HFFc6 (cell line): ENCODE results near the gene ADH5. TPM values are rescaled to one million over a fixed set of nuclear protein-coding genes. Genes with fewer than 3 reads are reported as not detected.
"Not testable (repeated sequence)": the region's sequence is repeated elsewhere in the genome, so short reads cannot be mapped to it uniquely, and the experiment has no call there.

Experiments
- DNase-seq: peaks from one replicate; pipeline ENCODE4 v3.0.0-alpha.2; 2018
- H3K27ac Mint-ChIP-seq: 2 replicates; pipeline ENCODE4 v1.8.0; 2020; ENCODE audit warnings: mild to moderate bottlenecking, mixed read lengths
- H3K27me3 Mint-ChIP-seq: 2 replicates; pipeline ENCODE4 v1.8.0; 2021; ENCODE audit warnings: mild to moderate bottlenecking, moderate library complexity, mixed read lengths; ENCODE audit not compliant: insufficient read depth
- H3K36me3 Mint-ChIP-seq: 2 replicates; pipeline ENCODE4 v1.8.0; 2021; ENCODE audit warnings: low read depth, mixed read lengths
- H3K4me1 Mint-ChIP-seq: 2 replicates; pipeline ENCODE4 v1.8.0; 2020; ENCODE audit warnings: low read depth, mixed read lengths
- H3K4me3 Mint-ChIP-seq: 2 replicates; pipeline ENCODE4 v1.8.0; 2020; ENCODE audit warnings: mild to moderate bottlenecking, moderate library complexity, mixed read lengths
- H3K9me3 Mint-ChIP-seq: 2 replicates; pipeline ENCODE4 v1.8.0; 2020; ENCODE audit warnings: mild to moderate bottlenecking, mixed read lengths
- total RNA-seq, 6 experiments: library from RNA; stranded (reverse); fragmentation: NEBNext Ultra II Directional; extraction: Animal tissue kit (Norgen Biotek cat#: 25700); gene quantifications; 2 replicates in 1 of 6; 3 replicates in 5 of 6; pipeline ENCODE4 v1.2.3, GENCODE V29; 2021
- TF ChIP-seq, protein P1 (sequence below): fragments of 200-600 bp; sonication (generic); IDR thresholded peaks from 2 replicates; pipeline ENCODE4 v1.5.0; 2021; ENCODE audit warnings: antibody characterized with exemption, mild to moderate bottlenecking

The ADH5 gene
- total RNA-seq, 6 experiments from 2014 or later = 193 to 211 (median 205) TPM

DNA sequence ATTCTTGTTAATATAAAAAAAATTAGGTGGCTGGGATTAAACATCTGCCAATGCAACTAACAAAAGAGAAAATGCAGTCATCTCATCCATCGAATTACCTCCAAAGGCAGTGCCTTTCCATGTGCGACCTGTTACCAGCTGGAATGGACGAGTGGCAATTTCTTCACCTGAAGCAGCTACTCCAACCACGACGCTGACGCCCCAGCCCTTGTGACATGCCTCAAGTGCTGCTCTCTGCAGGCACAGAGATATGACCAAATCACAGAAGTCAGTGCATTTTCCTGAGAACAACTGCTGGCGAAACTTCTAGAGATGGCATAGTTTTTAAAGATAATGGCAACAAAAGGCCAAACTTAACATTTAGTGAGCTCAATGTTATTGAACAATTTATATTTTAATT is 13.8 kb downstream of the ADH5 start:
- Mint-ChIP-seq H3K9me3 (no peaks in the 10 kb centered on the region), H3K4me1 (peaks cover 7% of the 10 kb centered on the region; the same call in 1 of the 2 replicates), H3K27me3 (peaks cover 2% of the 10 kb centered on the region; the same call in 1 of the 2 replicates), H3K36me3 (peaks cover 34% of the 10 kb centered on the region), H3K4me3 (no peak overlapping the region), H3K27ac (no peak overlapping the region)
- DNase-seq = no peak
- TF ChIP-seq, protein P1, sequence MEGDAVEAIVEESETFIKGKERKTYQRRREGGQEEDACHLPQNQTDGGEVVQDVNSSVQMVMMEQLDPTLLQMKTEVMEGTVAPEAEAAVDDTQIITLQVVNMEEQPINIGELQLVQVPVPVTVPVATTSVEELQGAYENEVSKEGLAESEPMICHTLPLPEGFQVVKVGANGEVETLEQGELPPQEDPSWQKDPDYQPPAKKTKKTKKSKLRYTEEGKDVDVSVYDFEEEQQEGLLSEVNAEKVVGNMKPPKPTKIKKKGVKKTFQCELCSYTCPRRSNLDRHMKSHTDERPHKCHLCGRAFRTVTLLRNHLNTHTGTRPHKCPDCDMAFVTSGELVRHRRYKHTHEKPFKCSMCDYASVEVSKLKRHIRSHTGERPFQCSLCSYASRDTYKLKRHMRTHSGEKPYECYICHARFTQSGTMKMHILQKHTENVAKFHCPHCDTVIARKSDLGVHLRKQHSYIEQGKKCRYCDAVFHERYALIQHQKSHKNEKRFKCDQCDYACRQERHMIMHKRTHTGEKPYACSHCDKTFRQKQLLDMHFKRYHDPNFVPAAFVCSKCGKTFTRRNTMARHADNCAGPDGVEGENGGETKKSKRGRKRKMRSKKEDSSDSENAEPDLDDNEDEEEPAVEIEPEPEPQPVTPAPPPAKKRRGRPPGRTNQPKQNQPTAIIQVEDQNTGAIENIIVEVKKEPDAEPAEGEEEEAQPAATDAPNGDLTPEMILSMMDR = no peak

DNA sequence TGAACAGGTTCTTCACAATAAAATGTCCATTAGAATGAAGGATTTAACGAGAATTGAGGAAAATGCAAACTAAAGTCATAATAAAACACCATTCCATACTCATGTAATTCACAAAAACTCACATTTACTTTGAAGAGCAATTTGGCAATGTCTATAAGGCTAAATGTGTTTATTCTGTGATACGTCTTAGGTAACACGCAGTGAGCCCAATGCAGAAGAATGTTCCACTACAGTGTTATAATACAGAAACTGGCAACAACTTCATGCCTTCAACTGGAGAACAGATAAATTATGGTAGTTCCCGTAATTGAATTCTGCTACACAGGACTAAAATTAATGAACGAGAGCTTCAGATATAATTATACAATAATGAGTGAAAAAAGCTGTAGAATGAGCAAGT is 17.4 kb downstream of the ADH5 start:
- Mint-ChIP-seq H3K9me3 (no peaks in the 10 kb centered on the region), H3K4me3 (no peak overlapping the region), H3K27ac (no peak overlapping the region), H3K4me1 (no peaks in the 10 kb centered on the region), H3K36me3 (peaks cover 34% of the 10 kb centered on the region), H3K27me3 (peaks cover 2% of the 10 kb centered on the region; the same call in 1 of the 2 replicates)
- no peak for DNase-seq
- TF ChIP-seq, protein P1 = no peak

DNA sequence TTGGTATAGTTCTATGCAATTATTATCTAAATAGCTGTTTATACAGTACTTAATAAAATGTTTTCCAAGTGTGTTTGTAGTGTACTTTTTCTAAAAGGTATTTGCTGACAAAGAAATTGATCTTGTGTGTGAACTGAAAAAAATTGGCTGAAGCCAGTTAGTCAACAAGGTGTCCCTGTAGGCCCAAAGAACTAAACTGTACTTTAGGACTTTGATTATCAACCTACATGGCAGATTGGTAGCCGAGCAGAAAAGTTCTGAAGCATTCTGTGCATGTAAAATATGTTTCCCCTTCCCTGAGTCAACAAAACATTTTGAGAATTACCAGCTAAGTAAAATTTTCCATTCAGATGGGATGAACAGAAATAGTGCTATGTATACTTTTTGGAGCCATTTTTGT is 21.0 kb downstream of the ADH5 start:
- no peak for DNase-seq
- peaks cover 43% of the 10 kb centered on the region for H3K36me3 Mint-ChIP-seq
- H3K4me1 Mint-ChIP-seq = peaks cover 5% of the 10 kb centered on the region
- TF ChIP-seq, protein P1 = no peak
- H3K9me3 Mint-ChIP-seq = no peaks in the 10 kb centered on the region
- H3K4me3 Mint-ChIP-seq = no peak overlapping the region
- peaks cover 2% of the 10 kb centered on the region; the same call in 1 of the 2 replicates for H3K27me3 Mint-ChIP-seq
- H3K27ac Mint-ChIP-seq = no peak overlapping the region

DNA sequence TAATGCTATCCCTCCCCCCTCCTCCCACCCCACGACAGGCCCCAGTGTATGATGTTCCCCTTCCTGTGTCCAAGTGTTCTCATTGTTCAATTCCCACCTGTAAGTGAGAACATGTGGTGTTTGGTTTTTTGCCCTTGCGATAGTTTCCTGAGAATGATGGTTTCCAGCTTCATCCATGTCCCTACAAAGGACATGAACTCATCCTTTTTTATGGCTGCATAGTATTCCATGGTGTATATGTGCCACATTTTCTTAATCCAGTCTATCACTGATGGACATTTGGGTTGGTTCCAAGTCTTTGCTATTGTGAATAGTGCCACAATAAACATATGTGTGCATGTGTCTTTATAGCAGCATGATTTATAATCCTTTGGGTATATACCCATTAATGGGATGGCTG is 23.1 kb downstream of the ADH5 start:
- H3K27me3 Mint-ChIP-seq, DNase-seq, H3K27ac Mint-ChIP-seq, H3K4me3 Mint-ChIP-seq, H3K9me3 Mint-ChIP-seq: not testable (repeated sequence)
- peaks cover 26% of the 10 kb centered on the region for H3K4me1 Mint-ChIP-seq
- peaks cover 56% of the 10 kb centered on the region for H3K36me3 Mint-ChIP-seq

DNA sequence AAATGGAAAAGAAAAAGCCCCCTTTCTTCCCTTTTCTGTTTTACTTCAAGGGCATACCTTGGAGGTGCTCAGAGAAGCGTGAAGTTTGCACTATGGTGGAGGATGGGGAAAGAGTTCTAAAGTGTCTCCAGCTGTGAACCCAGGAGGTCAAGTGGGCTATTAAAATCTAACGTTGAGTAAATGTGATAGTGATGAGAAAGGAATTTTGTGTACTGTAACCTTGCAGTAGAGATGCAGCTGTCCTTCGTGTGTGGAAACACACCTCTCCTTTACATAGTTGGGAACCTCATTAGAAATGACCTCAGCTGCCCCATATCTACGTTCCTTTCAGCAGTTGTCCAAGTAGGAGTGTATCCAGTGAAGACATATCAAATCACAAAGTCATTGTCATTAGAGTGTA is 26.5 kb downstream of the ADH5 start:
- peaks cover 72% of the 10 kb centered on the region for H3K36me3 Mint-ChIP-seq
- DNase-seq = no peak
- TF ChIP-seq, protein P1 = no peak

DNA sequence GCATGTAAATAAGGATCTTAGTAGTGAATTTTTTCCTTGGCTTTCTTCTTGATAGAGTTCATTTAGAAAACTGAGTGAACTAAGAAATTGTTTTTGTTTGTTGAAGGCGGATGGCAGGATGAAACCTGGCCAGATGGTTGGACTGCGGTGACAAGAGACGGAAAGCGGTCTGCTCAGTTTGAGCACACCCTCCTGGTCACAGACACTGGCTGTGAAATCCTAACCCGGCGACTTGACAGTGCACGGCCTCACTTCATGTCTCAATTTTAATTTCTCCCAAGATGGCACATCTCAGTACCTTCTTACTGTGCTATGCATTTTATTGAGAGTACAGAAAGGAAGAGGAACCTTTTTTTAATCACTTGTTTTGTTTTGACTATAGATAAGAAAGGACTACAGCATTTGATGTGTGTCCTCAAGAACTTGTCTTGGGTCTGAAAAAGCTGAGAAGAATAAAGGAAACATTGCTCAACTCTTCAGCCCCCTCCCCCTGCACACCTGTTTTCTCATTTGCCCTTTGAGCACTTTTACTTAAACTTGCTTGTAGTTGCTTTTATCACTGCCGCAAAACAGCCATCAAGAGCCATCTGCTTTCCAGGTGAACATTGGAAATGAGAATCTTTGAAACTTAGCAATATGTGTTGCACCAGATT is 27.4 kb downstream of the ADH5 start:
- Mint-ChIP-seq H3K4me1 (peaks cover 61% of the 10 kb centered on the region), H3K27me3 (no peaks in the 10 kb centered on the region), H3K9me3 (no peaks in the 10 kb centered on the region), H3K4me3 (peak overlapping the region; percentile 20; the same call in 1 of the 2 replicates), H3K36me3 (peaks cover 66% of the 10 kb centered on the region), H3K27ac (peak overlapping the region; percentile 91)
- TF ChIP-seq, protein P1 = no peak
- no peak for DNase-seq

More for the DNA sequence above, 26.5 kb downstream of the ADH5 start:
- H3K27ac Mint-ChIP-seq = peak overlapping the region; percentile 58
- H3K9me3 Mint-ChIP-seq = no peaks in the 10 kb centered on the region
- H3K27me3 Mint-ChIP-seq = no peaks in the 10 kb centered on the region
- peaks cover 58% of the 10 kb centered on the region for H3K4me1 Mint-ChIP-seq
- no peak overlapping the region for H3K4me3 Mint-ChIP-seq
